Measurements from ENCODE around the gene DIPK1B.
A peak's percentile ranks its signal among the peaks of the same experiment; 100 is the strongest.

DIPK1B gene

DNA sequence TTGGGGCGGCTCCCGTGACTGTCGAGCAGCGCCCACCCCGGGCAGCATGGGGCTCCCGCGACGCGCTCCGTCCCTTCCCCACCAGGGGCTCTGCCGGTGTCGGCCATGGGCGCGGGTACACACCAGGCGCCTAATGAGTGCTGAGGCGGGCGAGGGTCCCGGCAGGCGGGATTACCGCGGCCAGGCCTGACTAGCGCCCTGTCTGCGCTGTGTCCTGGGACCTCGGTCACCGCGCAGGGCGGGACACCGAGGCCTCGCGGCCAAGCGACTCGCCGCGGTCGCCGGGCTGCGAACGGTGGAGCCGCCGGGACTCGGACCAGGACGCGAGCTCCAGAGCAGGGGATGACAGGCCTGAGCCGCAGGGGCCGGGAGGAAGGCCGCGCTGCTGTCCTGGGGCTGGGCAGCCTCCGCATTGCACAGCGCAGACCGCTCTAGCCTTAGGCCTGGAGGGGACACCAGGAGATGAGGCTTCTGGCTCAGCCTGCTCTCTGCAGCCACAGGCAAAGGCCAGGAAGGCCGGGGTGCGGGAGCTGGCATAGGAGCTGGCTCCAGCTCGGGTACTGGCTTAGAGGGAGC is 16.3 kb downstream of the DIPK1B start:
- TF ChIP-seq, protein P1, sequence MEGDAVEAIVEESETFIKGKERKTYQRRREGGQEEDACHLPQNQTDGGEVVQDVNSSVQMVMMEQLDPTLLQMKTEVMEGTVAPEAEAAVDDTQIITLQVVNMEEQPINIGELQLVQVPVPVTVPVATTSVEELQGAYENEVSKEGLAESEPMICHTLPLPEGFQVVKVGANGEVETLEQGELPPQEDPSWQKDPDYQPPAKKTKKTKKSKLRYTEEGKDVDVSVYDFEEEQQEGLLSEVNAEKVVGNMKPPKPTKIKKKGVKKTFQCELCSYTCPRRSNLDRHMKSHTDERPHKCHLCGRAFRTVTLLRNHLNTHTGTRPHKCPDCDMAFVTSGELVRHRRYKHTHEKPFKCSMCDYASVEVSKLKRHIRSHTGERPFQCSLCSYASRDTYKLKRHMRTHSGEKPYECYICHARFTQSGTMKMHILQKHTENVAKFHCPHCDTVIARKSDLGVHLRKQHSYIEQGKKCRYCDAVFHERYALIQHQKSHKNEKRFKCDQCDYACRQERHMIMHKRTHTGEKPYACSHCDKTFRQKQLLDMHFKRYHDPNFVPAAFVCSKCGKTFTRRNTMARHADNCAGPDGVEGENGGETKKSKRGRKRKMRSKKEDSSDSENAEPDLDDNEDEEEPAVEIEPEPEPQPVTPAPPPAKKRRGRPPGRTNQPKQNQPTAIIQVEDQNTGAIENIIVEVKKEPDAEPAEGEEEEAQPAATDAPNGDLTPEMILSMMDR (IDR thresholded peaks at IDR 0.05; ENCODE audit: borderline replicate concordance, insufficient read depth, low read depth, low read length), result no peak
- peak overlapping the region; percentile 99 for H3K4me3 ChIP-seq (ENCODE audit: low read depth, low read length)

DNA sequence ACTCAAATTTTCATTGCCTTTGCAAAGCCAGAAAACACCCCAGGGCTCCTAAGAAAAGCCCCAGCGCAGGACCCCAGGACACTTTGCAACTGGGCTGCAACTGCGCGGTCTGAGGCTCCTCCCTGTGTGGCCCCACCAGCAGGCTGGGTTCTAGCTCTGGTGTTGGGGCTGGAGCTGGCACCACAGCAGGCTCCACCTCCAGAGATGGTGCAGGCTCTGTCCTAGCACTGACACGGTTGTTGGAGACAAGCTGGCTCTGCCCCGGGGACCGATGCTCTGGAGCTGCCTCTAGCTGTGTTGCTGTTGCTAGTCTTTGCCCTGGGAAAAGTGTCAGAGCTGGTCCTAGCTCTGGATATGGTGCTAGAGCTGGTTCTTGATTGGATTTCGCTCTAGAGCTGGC is 16.8 kb downstream of the DIPK1B start:
- peak overlapping the region; percentile 99 for H3K4me3 ChIP-seq (ENCODE audit: low read depth, low read length)
- TF ChIP-seq, protein P1 (IDR thresholded peaks at IDR 0.05; ENCODE audit: borderline replicate concordance, insufficient read depth, low read depth, low read length), result no peak

DNA sequence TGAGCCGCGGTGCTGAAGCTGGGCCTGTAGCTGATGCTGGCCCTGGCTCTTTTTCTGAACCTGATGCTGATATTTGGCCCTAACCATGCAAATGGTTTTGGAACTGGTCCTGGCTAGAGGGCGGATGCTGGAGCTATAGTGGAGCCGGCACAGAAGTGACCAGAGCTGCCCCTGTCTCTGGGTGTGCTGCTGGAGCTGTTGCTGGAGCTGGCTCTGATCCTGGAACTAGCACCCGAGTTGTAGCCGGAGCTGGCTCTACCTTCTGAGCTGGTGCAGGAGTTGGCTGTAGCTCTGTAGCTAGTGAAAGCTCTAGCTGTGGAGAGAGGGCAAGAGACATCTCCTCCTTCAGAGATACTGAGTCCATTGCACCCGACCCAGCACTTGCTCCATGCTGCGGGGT is 17.6 kb downstream of the DIPK1B start:
- TF ChIP-seq, protein P1 (IDR thresholded peaks at IDR 0.05; ENCODE audit: borderline replicate concordance, insufficient read depth, low read depth, low read length), result no peak

DNA sequence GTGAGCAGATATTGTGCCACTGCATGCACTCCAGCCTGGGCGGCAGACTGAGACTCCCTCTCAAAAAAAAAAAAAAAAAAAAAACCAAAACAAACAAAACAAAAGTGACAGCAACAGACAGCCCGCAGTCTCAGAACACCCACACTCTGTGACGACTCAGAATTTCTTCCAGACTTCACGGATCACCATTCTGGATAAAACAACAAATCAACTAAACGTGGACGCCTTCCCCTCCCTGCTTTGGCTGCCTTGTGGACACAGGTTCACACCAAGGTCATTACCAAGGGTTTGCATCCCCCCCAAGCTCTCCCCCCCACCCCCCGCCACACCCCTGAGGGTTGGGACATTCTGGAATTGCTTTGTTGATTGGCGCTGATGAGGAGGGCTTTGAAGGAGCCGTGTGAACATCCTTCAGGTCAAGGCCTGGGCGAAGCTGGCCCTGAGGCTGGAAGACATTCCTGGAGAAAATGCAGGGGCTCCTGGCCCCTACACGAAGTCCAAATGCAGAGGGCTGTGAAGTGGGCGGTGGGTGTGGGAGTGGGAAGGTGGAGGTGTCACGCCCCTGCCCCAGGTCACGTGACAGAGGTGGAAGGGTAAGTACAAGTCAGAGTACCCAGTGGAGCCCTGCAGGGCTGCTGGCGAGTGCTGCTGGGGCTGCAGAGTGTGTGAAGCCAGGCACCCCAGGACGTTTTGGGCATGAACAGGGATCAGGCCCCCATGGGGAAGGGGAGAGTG is 20.2 kb downstream of the DIPK1B start:
- H3K4me3 ChIP-seq (ENCODE audit: low read depth, low read length), result no peak overlapping the region
- TF ChIP-seq, protein P1 (IDR thresholded peaks at IDR 0.05; ENCODE audit: borderline replicate concordance, insufficient read depth, low read depth, low read length), result no peak

More for the DNA sequence above, 17.6 kb downstream of the DIPK1B start:
- H3K4me3 ChIP-seq (ENCODE audit: low read depth, low read length), result no peak overlapping the region

DNA sequence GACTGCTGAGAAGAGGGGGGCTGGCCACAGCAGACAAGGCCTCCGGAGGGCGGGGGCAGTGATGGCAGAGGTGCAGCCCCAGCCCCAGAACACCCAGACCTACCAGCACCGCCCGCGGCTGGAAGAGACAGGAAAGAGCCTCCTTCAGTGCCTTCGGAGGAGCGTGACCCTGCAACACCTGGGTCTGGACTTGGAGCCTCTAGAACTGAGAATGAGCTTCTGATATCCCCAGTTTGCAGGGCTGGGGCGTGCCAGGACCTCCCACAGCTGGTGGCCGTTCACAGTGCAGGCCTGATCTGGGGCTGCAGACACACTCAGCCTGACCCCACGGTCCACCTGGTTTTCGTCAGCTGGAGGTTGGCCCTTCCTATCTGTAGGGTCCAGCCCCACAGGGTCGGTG is 21.2 kb downstream of the DIPK1B start:
- TF ChIP-seq, protein P1 (IDR thresholded peaks at IDR 0.05; ENCODE audit: borderline replicate concordance, insufficient read depth, low read depth, low read length), result no peak
- H3K4me3 ChIP-seq (ENCODE audit: low read depth, low read length), result no peak overlapping the region

DNA sequence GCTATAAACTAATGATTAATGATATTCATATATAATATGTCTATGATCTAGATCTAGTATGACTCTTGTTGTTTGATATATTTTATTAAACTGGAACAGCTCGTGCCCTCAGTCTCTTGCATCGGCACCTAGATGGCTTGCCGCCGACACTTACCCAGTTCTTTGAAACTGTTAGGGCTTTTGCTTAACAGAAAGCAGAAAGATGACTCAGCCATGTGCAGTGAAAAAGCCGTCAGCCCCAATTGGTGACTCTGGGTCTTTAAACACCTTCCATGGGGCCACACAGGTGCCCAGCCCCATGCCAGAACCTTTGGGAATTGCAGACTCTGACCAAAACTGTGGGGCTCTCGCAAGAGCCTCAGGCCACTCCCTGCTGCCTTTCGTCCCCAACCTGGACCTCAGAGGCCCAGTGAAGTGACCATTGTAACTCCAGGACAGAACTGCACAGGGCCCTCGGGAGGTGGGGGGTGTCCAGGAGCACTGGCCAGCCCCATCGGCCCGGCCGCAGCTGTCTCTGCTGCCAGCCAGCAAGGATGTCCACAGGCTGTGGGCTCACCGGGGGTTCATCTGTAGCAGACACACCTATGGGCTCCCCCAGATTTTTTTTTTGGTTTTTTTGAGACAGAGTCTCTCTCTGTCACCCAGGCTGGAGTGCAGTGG is 22.6 kb downstream of the DIPK1B start:
- H3K4me3 ChIP-seq (ENCODE audit: low read depth, low read length), result no peak overlapping the region
- TF ChIP-seq, protein P1 (IDR thresholded peaks at IDR 0.05; ENCODE audit: borderline replicate concordance, insufficient read depth, low read depth, low read length), result no peak
